Activated effector memory CD4-positive, alpha-beta T cell treated with Interleukin-2 at 50 U/mL for 16 hours (primary cell): ENCODE results near the gene DNAJC13.
"Not testable (repeated sequence)": the region's sequence is repeated elsewhere in the genome, so short reads cannot be mapped to it uniquely, and the experiment has no call there.

Source experiments
- DNase-seq: peaks from one replicate; pipeline ENCODE4 v3.0.0-alpha.2; 2020

Gene DNAJC13

GRCh38 chr3:132416807-132417694 is at the start of gene DNAJC13:
DNAJC13 (plus strand) TSS chr3:132417502; CDS start chr3:132434551, 17,049 bp downstream.
- DNase-seq = peak; percentile 91

DNA sequence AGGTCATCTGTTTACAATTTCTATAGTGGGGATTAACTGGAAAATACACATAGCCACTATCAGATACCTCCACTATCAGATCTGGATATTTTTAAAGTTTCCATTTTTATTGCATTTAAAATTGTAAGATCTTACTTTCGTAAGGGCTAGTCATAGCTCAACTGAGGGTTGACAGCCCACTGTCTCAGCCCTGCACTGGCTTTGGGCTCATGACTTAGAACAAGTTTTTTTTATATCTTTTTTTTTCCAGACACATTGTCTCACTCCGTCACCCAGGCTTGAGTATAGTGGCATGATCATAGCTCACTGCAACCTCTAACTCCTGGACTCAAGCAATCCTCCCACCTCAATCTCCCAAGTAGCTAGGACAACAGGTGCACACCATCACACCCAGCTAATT is 48.8 kb upstream of the DNAJC13 start:
- no peak for DNase-seq

- no peak for DNase-seq
Measured at GRCh38 chr3:132368962-132369361, 48.3 kb upstream of the DNAJC13 start.

GRCh38 chr3:132376945-132377354 is 40.4 kb upstream of the DNAJC13 start:
- not testable (repeated sequence) for DNase-seq

- no peak for DNase-seq
Measured at GRCh38 chr3:132378048-132378762, 39.1 kb upstream of the DNAJC13 start.

- no peak for DNase-seq
Measured at GRCh38 chr3:132378846-132379245, 38.5 kb upstream of the DNAJC13 start.

DNA sequence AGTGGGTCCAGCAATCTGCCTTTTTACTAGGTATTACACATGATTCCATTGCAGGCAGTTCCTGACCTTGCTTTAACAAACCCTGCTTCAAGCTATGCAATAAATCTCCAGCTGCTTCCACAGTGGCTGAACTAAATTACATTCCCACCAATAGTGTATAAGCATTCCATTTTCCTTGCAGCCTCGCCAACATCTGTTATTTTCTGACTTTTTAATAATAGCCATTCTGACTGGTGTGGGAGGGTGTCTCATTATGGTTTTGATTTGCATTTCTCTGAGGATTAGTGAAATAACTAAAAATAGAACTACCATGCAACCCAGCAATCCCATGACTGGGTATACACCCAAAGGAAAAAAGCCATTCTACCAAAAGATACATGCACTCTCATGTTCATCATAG is 36.4 kb upstream of the DNAJC13 start:
- DNase-seq = no peak

- no peak for DNase-seq
Measured at GRCh38 chr3:132381348-132381944, 35.9 kb upstream of the DNAJC13 start.

DNA sequence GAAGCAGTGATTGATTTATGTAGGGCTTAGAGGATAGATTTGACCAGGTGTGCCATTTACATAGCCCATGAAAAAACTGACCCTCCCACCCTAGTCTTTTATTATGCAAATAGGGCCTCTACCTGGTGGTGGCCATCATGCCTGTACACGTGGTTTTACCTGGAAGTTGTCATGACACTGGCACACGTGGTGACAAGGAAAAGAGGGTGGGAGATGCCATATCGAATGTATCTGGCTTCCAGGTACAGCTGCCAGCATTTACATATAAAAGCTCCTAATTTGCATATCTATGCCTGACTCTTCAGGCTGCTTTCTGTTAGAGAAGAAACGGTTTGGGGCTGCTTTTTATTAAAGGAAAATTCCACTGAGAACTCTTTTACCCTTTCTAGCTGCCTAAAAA is 35.0 kb upstream of the DNAJC13 start:
- DNase-seq = no peak

DNA sequence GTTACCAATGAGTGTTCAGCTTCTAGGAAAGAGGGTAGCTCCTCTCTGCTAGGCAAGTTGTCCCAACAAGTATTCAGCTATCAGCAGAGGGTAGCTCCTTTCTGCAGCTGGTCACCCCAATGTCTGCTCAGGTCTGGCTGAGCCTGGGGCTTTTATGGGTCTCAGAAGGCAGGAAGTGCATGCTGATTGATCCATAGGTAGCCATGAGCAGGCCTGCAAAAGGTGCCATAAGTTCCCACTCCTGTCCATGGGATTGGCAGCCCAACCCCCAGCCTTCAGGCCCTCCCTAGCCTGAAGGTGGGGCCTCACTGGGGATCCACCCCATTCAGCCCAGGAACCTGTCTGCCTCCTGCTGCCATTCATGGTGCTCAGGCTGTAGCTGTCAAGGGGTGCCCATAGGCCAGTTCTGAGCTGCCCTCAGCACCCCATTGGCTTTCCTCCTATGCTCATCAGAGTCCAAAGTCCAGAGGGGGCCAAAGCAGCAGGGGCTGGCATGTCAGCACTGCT is 34.6 kb upstream of the DNAJC13 start:
- DNase-seq = no peak

DNA sequence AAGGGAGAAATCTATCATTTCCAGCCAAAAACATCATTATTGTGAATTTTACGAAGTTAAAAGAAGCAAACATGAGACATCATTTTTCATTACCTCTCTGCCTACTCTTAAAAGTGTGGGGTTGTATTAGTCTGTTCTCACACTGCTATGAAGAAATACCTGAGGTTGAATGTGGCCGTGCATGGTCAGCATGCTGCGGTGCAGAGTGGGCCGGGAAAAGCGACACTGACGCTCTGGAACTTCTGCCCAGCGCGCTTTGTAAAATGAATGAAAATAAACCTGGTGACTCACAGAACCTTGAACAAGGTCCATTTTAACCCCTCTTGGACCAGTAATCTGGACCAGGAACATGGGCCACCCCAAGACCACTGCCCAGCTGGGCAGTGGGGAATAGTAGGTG is 31.0 kb upstream of the DNAJC13 start:
- DNase-seq = no peak

DNA sequence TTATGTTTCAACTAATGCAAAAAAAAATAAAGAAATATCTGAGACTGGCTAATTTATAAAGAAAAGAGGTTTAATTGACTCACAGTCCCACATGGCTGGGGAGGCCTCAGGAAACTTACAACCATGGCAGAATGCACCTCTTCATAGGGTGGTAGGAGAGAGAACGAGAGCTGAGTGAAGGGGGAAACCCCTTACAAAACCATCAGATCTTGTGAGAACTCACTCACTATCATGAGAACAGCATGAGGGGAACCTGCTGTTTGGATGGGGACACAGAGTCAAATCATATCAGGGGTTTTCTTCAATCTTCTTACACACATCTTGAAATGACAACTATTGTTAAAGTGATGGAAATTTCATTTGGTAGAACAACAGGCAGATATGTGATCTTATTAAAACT is 24.6 kb upstream of the DNAJC13 start:
- not testable (repeated sequence) for DNase-seq

DNA sequence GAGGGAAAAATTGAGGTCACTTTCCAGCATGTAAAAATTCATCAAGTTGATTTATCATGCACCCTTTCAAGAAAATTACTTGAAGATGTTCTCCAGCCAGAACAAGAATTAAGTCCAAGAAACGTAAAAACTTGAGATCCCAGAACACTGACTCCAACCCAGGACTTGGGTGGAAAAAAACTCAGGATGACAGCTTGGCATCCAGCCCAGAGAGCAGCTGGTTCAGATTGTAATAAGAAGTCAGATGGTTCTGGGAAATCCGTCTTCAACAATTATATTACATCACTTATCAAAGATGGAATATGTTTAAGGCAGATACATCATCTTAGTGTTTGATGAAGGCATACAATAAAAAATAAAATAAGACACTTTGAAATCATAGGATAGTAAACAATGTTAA is 23.0 kb upstream of the DNAJC13 start:
- DNase-seq = no peak

DNA sequence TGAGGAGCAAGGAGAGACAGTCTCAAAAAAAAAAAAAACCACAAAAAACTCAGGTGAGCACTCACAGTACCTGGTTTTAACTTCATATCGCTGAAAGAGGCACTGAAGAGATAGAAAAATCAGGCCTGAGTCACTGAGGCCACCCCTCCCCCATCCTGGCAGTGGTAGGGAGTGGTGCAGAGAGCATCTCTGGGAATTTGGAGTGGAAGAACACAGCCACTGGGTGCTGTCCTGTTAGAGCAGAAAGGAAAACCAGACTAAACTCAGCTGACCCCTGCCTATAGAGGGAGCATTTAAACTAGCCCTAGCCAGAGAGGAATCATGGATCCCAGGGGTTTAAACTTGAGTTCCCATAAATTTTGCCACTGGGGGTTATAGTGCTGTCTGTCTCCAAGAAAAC is 22.2 kb upstream of the DNAJC13 start:
- DNase-seq = no peak

DNA sequence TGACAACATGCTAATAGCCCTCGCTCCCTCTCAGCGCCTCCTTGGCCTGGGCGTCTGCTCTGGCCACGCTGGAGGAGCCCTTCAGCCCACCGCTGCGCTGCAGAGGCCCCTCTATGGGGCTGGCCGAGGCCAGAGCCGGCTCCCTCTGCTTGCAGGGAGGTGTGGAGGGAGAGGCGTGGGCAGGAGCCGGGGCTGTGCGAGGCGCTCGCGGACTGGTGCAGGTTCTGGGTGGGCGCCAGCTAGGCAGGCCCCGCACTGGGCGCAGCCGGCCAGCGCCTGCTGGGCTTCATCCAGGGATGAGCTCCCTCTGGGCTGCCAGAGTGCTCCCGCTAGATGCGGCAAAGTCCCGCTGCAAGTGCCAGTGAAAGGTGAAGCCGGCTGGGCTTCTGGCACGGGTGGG is 21.0 kb upstream of the DNAJC13 start:
- DNase-seq = no peak

GRCh38 chr3:132396776-132397175 is 20.5 kb upstream of the DNAJC13 start:
- DNase-seq = not testable (repeated sequence)

DNA sequence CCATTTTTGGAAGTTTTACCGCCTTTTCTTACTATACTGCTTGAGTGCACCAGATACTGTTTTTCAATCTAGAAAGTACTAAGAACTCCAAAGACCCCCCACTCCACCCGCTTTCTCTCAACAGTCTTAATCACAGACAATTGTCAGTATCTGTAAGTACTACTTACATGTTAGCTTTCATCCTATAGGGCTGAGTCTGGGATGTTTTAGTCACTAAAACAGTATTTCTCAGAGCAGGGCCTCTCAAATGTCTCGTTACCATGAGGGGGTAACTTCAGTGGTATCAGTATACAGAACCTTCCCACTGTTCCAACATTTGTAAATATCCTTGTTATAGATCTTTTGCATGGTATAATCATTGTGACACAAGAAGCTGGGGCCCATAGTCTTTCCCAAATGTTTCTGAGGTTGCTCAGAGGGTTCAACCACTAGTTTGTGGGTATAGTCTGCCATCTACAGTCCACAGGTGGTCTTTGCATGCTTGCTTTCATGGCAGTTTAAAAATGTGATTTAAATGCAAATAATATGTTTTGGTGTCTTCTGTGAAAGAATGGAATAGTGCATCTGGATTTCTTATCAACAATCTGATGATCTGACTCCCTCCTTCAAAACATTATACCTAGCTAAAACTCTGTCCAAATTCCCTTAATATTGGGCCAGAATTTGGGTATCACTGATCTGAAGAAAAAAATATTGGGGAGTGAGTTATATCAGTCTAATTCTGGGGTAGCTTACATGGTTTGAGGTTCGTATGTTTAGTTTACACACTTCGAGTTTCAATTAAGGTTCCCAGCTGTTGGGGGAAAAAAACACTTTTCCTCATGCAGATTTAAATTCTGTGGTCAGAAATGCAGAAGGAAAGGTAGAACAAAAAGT is 18.0 kb upstream of the DNAJC13 start:
- DNase-seq = no peak

GRCh38 chr3:132401255-132401654 is 16.0 kb upstream of the DNAJC13 start:
- no peak for DNase-seq

GRCh38 chr3:132404276-132404675 is 13.0 kb upstream of the DNAJC13 start:
- DNase-seq = no peak

DNA sequence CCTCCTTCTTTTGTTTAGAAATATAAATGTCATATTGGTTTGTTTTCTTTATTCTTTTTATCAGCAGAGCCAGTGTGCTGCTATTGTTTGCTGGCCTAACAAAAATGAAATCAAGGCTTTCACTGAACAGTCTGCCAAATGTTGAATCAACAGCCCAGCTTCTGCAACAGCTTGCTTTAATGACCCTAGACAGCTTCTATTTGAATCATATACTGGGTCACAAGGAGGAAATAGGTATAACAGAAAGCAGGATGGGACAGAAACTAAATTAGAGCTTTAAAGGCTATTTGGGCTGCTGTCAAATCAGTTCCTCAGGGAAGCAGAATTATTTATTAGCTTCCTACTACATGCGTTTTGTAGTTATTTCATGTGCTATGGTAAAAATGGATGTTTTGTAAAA is 12.1 kb upstream of the DNAJC13 start:
- no peak for DNase-seq

- no peak for DNase-seq
Measured at GRCh38 chr3:132405609-132406299, 11.5 kb upstream of the DNAJC13 start.

GRCh38 chr3:132406587-132406986 is 10.7 kb upstream of the DNAJC13 start:
- DNase-seq = no peak
